Epithelial cell of alveolus of lung (primary cell): ENCODE data around the gene KCNE5. TPM values are rescaled to one million over a fixed set of nuclear protein-coding genes. Genes with fewer than 3 reads are reported as not detected.

Experiments used
- total RNA-seq: library from RNA; depleted of rRNA; stranded (reverse); fragments of >200 nt; gene quantifications from 2 replicates; pipeline ENCODE4 v1.2.1, GENCODE V29; 2015

Gene KCNE5
- total RNA-seq, result 0.52 and 0.96 TPM in 2 replicates

DNA sequence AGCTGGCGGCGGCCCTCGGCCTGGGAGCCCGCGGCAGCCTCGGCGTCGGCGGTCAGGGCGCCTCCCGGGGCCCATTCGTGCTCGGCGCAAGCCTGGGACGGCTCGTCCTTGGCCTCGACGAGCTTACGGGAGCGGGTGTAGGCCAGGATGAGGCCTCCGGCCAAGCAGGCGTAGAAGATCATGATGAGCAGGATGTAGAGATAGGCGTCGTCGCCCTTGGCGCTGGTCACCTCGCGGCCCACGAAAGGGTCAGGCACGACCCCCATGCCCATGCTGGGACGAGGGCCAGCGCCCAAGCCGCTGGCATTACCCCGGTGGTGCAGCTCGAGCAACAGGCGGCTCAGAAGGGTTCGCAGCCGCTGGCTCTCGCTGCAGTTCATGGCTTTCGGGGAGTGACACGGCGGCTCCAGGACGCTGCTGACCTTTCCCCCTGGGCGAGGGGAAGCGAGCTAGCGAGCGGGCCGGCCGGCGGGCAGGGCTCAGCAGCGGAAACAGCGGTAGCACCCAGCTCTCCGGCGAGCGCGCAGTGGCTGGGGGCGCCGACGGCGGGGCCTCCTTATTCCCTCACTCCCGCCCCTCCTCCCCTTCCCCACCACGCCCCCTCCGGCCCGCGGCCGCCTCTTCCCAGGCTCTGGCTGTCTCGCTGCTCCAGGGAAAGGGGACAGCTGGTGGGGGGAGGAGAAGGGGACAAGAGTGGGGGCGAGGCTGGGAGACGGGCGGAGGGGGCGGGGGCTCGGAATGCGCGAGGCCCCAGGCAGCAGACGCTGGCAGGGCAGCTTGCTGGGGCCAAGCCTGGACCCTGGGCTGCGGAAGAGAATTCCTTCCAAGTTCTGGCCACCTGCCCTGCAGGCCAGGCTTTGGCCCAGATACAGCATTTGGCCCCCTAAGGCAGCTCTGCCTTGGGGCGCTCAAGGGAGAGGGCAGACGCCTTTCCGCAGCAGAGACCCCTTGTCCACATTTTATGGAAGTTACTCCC lies at the start of gene KCNE5:
KCNE5 (minus strand) TSS at position 532 of the 976 bp plus-strand sequence; CDS start at position 380, 152 bp downstream.

Other genes with a start within 250 kb of the KCNE5 start
- gene GUCY2F, start 143.1 kb downstream of the KCNE5 start, total RNA-seq, result under 0.01 TPM in 1 of 2 replicates, not detected in the other
- gene NXT2, start 88.3 kb downstream of the KCNE5 start, total RNA-seq, result 10.0 and 12.1 TPM in 2 replicates
- 89.1 and 124 TPM in 2 replicates for gene ACSL4, start 108.1 kb upstream of the KCNE5 start, total RNA-seq